Ascending aorta (tissue), 2 donors: ENCODE results near the gene FAM229B. TPM values are rescaled to one million over a fixed set of nuclear protein-coding genes. Genes with fewer than 3 reads are reported as not detected.
"Not testable (repeated sequence)": the region's sequence is repeated elsewhere in the genome, so short reads cannot be mapped to it uniquely, and the experiment has no call there.

Experiments used
- DNase-seq, 2 donors: peaks; one replicate each; pipeline ENCODE4 v3.0.0-alpha.2; 2019; ENCODE audit warnings: low spot score in 2 of 2
- H3K27ac ChIP-seq, 2 donors: fragments of 200-600 bp; sonication (generic); one replicate each; pipeline ENCODE4 v1.5.1; 2016 to 2017; ENCODE audit warnings: mild to moderate bottlenecking in 1 of 2
- H3K27me3 ChIP-seq: fragments of 200-600 bp; sonication (generic); one replicate; pipeline ENCODE4 v1.5.1; 2017
- H3K36me3 ChIP-seq, 2 donors: fragments of 200-600 bp; sonication (generic); one replicate each; pipeline ENCODE4 v1.5.1; 2016
- H3K4me1 ChIP-seq, 2 donors: fragments of 200-600 bp; sonication (generic); one replicate each; pipeline ENCODE4 v1.5.1; 2016 to 2017; ENCODE audit warnings: mild to moderate bottlenecking in 1 of 2
- H3K4me3 ChIP-seq, 2 donors: fragments of 200-600 bp; sonication (generic); one replicate each; pipeline ENCODE4 v1.5.1; 2016 to 2017; ENCODE audit warnings: mild to moderate bottlenecking in 1 of 2
- H3K9me3 ChIP-seq, 2 donors: fragments of 200-600 bp; sonication (generic); one replicate each; pipeline ENCODE4 v1.5.1; 2016
- intact Hi-C: fragments of 100-400 bp; cut with DNase I; formaldehyde crosslinking; loops from one replicate; pipeline ENCODE4 v1.15.1; 2023
- total RNA-seq: library from RNA; depleted of rRNA; stranded (reverse); fragments of >200 nt; gene quantifications from one replicate; pipeline ENCODE4 v1.1.0, GENCODE V29; 2016
- TF ChIP-seq, protein P1 (sequence below), 3 experiments: fragments of 200-600 bp in 2 of 3; fragments of 450-650 bp in 1 of 3; sonication (generic) in 2 of 3; IDR thresholded peaks; one replicate each; pipeline ENCODE4 v1.5.1; 2016 to 2019; ENCODE audit warnings: antibody characterized with exemption in 3 of 3, mild to moderate bottlenecking in 1 of 3, moderate library complexity in 1 of 3

The FAM229B gene
- total RNA-seq, 1 donor from 2014 or later: 5.5 TPM

DNA sequence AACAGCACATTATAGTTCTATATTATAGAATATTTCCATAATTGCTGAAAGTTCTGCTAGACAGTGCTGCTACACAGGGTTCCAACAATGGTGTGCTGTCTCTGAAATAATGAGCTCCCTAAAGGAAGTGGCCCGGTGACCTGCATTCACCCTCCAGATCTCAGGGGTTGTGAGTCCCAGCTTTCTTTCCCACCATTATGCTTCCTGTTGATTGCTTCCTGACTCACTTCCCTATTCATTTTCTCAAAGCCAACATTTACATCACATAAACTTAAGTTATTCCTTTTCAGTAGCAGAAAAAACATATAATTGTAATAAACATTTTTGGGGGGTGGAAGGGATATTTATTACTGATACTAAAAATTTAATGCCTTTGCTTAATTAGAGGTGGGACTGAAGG is 46.4 kb upstream of the FAM229B start:
- intact Hi-C loops: loop anchor here (2.0 kb wide), 1 partner anchor 782 kb away; a partner anchor contains a TSS
- TF ChIP-seq, protein P1, sequence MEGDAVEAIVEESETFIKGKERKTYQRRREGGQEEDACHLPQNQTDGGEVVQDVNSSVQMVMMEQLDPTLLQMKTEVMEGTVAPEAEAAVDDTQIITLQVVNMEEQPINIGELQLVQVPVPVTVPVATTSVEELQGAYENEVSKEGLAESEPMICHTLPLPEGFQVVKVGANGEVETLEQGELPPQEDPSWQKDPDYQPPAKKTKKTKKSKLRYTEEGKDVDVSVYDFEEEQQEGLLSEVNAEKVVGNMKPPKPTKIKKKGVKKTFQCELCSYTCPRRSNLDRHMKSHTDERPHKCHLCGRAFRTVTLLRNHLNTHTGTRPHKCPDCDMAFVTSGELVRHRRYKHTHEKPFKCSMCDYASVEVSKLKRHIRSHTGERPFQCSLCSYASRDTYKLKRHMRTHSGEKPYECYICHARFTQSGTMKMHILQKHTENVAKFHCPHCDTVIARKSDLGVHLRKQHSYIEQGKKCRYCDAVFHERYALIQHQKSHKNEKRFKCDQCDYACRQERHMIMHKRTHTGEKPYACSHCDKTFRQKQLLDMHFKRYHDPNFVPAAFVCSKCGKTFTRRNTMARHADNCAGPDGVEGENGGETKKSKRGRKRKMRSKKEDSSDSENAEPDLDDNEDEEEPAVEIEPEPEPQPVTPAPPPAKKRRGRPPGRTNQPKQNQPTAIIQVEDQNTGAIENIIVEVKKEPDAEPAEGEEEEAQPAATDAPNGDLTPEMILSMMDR (IDR thresholded peaks at IDR 0.05): no peak
- Histone ChIP-seq H3K4me3 (no peak overlapping the region), H3K9me3 (no peaks in the 10 kb centered on the region), H3K27ac (no peak overlapping the region), H3K4me1 (peaks cover 5 to 27% of the 10 kb centered on the region in 2 donors), H3K27me3 (no peaks in the 10 kb centered on the region), H3K36me3 (no peaks in the 10 kb centered on the region)
- no peak for DNase-seq

DNA sequence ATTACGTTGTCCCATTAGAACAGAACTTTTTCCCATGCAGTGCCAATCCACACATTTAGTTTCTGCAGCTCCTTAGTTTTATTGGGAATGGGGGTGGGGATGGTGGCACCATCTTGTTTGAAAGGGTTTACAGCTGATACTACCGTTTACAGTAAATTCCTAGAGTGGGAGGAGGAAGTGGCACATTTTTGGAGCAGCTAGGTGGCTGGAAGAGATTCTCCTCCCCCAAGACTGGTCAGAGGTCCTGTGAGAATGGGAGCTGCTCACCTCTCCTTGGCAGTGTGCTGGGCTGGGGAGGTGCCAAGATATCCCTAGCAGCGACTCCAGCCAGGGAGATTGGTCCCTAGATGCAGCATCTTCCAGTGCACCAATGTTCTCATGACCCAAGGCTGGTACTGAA is 45.9 kb upstream of the FAM229B start:
- H3K9me3 ChIP-seq: no peaks in the 10 kb centered on the region
- H3K4me1 ChIP-seq: peaks cover 5 to 27% of the 10 kb centered on the region in 2 donors
- H3K27me3 ChIP-seq: no peaks in the 10 kb centered on the region
- no peak overlapping the region for H3K27ac ChIP-seq
- intact Hi-C loops: loop anchor here (2.0 kb wide), 1 partner anchor 783 kb away; a partner anchor contains a TSS
- DNase-seq: no peak
- TF ChIP-seq, protein P1 (IDR thresholded peaks at IDR 0.05): no peak
- H3K4me3 ChIP-seq: no peak overlapping the region
- no peaks in the 10 kb centered on the region for H3K36me3 ChIP-seq

DNA sequence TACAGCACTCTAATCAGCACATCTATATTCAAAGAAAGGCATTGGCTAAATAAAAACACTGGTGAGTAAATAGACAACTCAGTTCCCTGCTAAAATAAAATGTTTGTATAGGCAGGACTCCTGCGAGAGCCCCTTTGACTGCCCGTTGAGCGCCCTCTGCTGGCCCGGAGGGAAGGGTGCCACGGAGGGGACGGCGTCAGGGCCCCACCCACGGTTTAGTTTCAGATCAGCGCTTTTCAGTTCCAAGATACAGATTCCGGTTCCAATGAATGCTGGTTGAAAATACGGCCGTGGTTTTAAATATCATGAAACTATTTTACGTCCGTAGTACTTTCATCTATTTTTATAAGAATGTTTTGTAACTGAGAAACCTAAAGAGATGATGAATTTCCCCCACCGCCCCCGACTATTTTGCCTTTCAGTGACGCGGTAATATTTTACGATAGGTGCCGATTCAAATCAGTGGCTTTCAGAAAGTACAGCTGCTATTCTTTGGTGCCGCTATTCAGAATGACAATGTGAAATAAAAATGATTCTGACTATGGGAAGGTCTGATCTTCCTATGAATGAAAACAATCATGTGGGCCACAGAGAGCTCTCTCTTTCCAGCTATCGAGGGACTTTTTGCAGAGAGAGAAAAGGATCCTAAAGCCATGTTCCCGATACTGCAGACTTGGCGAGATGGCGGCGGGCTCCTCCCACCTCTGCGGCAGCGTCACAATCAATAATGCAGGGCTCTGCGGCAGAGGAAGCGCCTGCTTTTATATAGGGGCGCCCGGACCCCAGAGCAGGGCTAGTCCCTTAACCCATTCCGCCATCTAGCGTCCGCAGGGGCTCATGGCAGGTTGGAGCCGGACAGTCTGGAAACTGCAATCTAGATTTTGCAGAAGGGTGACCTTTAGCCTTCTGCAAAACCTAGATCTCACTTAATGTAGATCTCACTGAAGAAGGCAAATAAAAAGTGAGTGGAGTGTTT is 44.1 kb upstream of the FAM229B start:
- Histone ChIP-seq H3K4me3 (peak overlapping the region; percentile 69 to 70), H3K9me3 (no peaks in the 10 kb centered on the region), H3K27me3 (no peaks in the 10 kb centered on the region), H3K4me1 (peaks cover 2 to 19% of the 10 kb centered on the region in 2 donors), H3K27ac (peak overlapping the region; percentile 69 to 87), H3K36me3 (no peaks in the 10 kb centered on the region)
- peak; percentile 41 to 94 for DNase-seq
- TF ChIP-seq, protein P1 (IDR thresholded peaks at IDR 0.05): peak; percentile 90 to 98 (median 97)
- intact Hi-C loops: loop anchor here (1.0 to 2.0 kb wide), 4 partner anchors 46 to 333 kb away; no protein-coding TSS in a partner anchor

DNA sequence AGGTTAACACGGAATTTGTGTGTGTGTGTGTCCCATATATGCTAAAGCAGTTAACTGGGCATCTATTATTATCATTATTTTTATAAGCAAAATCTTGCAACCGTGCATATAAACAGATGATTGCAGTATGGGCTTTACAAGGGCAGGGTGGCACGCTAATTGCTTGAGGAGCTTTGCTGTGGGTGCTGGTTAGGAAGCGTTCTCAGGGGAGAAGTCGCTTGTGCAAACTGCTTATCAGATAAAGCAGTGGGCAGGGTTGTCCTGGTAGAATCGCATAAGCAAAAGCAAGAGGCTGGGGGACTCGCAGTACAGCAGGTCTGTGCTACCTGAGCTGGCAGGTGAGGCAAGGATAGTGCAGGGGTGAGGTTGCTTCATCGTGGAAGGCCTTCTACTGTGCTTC is 43.2 kb upstream of the FAM229B start:
- Histone ChIP-seq H3K27me3 (no peaks in the 10 kb centered on the region), H3K4me3 (no peak overlapping the region), H3K36me3 (no peaks in the 10 kb centered on the region), H3K9me3 (no peaks in the 10 kb centered on the region), H3K27ac (no peak overlapping the region), H3K4me1 (peaks cover 0 to 11% of the 10 kb centered on the region in 2 donors)
- intact Hi-C loops: no loop called here
- DNase-seq: no peak
- TF ChIP-seq, protein P1 (IDR thresholded peaks at IDR 0.05): no peak

DNA sequence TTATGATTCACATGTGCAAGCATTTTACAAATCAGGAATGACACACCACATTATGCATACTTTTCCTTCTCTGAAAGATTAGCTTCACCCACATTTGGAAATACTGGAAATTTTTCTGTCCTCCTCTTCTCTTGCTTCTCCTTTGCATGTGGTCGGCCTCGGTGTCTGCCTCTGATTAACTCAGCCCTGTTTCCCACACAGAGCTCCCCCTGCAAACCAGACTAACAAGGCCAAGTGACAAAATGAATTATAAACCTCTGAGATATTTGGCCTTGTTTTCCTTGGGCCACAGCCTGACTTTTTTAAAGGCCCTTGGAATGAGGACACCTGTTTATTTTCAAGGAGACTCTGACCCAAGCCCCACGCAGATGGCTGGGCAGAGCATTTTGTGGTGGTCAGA is 42.5 kb upstream of the FAM229B start:
- Histone ChIP-seq H3K36me3 (no peaks in the 10 kb centered on the region), H3K4me1 (peaks cover 0 to 8% of the 10 kb centered on the region in 2 donors), H3K4me3 (no peak overlapping the region), H3K9me3 (no peaks in the 10 kb centered on the region), H3K27me3 (no peaks in the 10 kb centered on the region), H3K27ac (no peak overlapping the region)
- DNase-seq: no peak
- TF ChIP-seq, protein P1 (IDR thresholded peaks at IDR 0.05): no peak
- intact Hi-C loops: no loop called here

DNA sequence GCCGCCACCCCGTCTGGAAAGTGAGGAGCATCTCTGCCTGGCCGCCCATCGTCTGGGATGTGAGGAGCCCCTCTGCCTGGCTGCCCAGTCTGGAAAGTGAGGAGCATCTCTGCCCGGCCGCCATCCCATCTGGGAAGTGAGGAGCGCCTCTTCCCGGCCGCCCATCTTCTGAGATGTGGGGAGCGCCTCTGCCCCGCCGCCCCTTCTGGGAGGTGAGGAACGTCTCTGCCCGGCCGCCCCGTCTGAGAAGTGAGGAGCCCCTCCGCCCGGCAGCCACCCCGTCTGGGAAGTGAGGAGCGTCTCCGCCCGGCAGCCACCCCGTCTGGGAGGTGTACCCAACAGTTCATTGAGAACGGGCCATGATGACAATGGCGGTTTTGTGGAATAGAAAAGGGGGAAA is 39.9 kb upstream of the FAM229B start:
- intact Hi-C loops, H3K9me3 ChIP-seq, DNase-seq, H3K4me1 ChIP-seq, H3K27me3 ChIP-seq, H3K36me3 ChIP-seq, H3K4me3 ChIP-seq, H3K27ac ChIP-seq: not testable (repeated sequence)
